HEK293 (cell line): ENCODE data around the gene BCDIN3D.

Experiments used
- CTCF ChIA-PET: fragments of 350-600 bp; formaldehyde crosslinking; extraction: SDS; loops from one replicate; lab custom pipeline; 2021; ENCODE audit warnings: antibody characterized with exemption; lab: Yijun Ruan, JAX
- POLR2A ChIA-PET: fragments of 300-600 bp; formaldehyde crosslinking; extraction: SDS; loops from one replicate; lab custom pipeline; 2020; ENCODE audit warnings: antibody characterized with exemption, inconsistent platforms; lab: Yijun Ruan, JAX
- H3K27ac ChIP-seq: fragments of 200-500 bp; sonication (Bioruptor generic); 2 replicates; pipeline ENCODE4 v1.5.1; 2014; ENCODE audit warnings: low read depth, low read length, control low read depth, inconsistent platforms; ENCODE audit errors: extremely low read depth
- H3K36me3 ChIP-seq, 2 experiments: fragments of 200-500 bp in 1 of 2; sonication (Bioruptor generic) in 1 of 2; 1 replicate in 1 of 2; 2 replicates in 1 of 2; pipeline ENCODE4 v1.5.1; 2014 to 2017; ENCODE audit warnings: inconsistent platforms in 2 of 2, low read length in 2 of 2; ENCODE audit not compliant: control insufficient read depth in 2 of 2, insufficient read depth in 1 of 2
- H3K4me1 ChIP-seq: fragments of 200-500 bp; sonication (Bioruptor generic); 2 replicates; pipeline ENCODE4 v1.5.1; 2014; ENCODE audit warnings: mild to moderate bottlenecking, low read length, inconsistent platforms; ENCODE audit not compliant: control insufficient read depth, insufficient read depth
- H3K4me3 ChIP-seq: 2 replicates; pipeline ENCODE4 v1.5.1; 2011; ENCODE audit warnings: low read depth, mild to moderate bottlenecking, control low read depth, low read length, moderate library complexity
- H3K9me3 ChIP-seq: fragments of 200-500 bp; sonication (Bioruptor generic); 2 replicates; pipeline ENCODE4 v1.5.1; 2014; ENCODE audit warnings: low read depth, low read length, inconsistent platforms; ENCODE audit not compliant: control insufficient read depth, insufficient read depth
- FEZF1 ChIP-seq: fragments of 450-650 bp; formaldehyde crosslinking; IDR thresholded peaks from 2 replicates; pipeline ENCODE4 v1.5.1; 2016; ENCODE audit warnings: missing biosample characterization, missing genetic modification characterization
- GLI2 ChIP-seq: fragments of 450-650 bp; formaldehyde crosslinking; IDR thresholded peaks from 2 replicates; pipeline ENCODE4; 2017; ENCODE audit warnings: missing biosample characterization, missing genetic modification characterization, low read depth, borderline replicate concordance
- REPIN1 ChIP-seq: fragments of 450-650 bp; formaldehyde crosslinking; IDR thresholded peaks from 2 replicates; pipeline ENCODE4 v1.5.1; 2017; ENCODE audit warnings: missing biosample characterization, missing genetic modification characterization, low read depth
- SETDB1 ChIP-seq: IDR thresholded peaks from one replicate; pipeline ENCODE4 v1.6.1; 2017; ENCODE audit warnings: mild to moderate bottlenecking, low read length, moderate library complexity, mixed read lengths; ENCODE audit not compliant: insufficient read length
- SP7 ChIP-seq: fragments of 450-650 bp; formaldehyde crosslinking; IDR thresholded peaks from 2 replicates; pipeline ENCODE4 v1.5.1; 2016; ENCODE audit warnings: missing biosample characterization, missing genetic modification characterization
- ZBTB20 ChIP-seq: fragments of 450-650 bp; formaldehyde crosslinking; IDR thresholded peaks from 2 replicates; pipeline ENCODE4 v1.5.1; 2016; ENCODE audit warnings: missing biosample characterization, missing genetic modification characterization
- ZBTB21 ChIP-seq: fragments of 450-650 bp; formaldehyde crosslinking; IDR thresholded peaks from 2 replicates; pipeline ENCODE4 v1.5.1; 2017; ENCODE audit warnings: missing biosample characterization, missing genetic modification characterization
- ZBTB44 ChIP-seq: fragments of 450-650 bp; IDR thresholded peaks from 2 replicates; pipeline ENCODE4 v1.5.1; 2018; ENCODE audit warnings: missing biosample characterization, mild to moderate bottlenecking, missing genetic modification characterization
- ZBTB7A ChIP-seq: fragments of 450-650 bp; formaldehyde crosslinking; IDR thresholded peaks from 2 replicates; pipeline ENCODE4 v1.5.1; 2016; ENCODE audit warnings: low read depth, missing biosample characterization, missing genetic modification characterization
- ZNF10 ChIP-seq: fragments of 450-650 bp; formaldehyde crosslinking; IDR thresholded peaks from 2 replicates; pipeline ENCODE4 v1.5.1; 2017; ENCODE audit warnings: missing biosample characterization, missing genetic modification characterization
- ZNF155 ChIP-seq: fragments of 450-650 bp; formaldehyde crosslinking; IDR thresholded peaks from 2 replicates; pipeline ENCODE4 v1.5.1; 2016; ENCODE audit warnings: missing biosample characterization, missing genetic modification characterization
- ZNF16 ChIP-seq: fragments of 450-650 bp; formaldehyde crosslinking; IDR thresholded peaks from 2 replicates; pipeline ENCODE4 v1.5.1; 2016; ENCODE audit warnings: low read depth, missing biosample characterization, missing genetic modification characterization
- ZNF18 ChIP-seq: fragments of 450-650 bp; formaldehyde crosslinking; IDR thresholded peaks from 2 replicates; pipeline ENCODE4 v1.5.1; 2016; ENCODE audit warnings: missing biosample characterization, missing genetic modification characterization
- ZNF214 ChIP-seq: fragments of 450-650 bp; formaldehyde crosslinking; IDR thresholded peaks from 2 replicates; pipeline ENCODE4 v1.5.1; 2017; ENCODE audit warnings: missing biosample characterization, mild to moderate bottlenecking, missing genetic modification characterization, borderline replicate concordance
- ZNF302 ChIP-seq: fragments of 450-650 bp; formaldehyde crosslinking; IDR thresholded peaks from 2 replicates; pipeline ENCODE4 v1.5.1; 2016; ENCODE audit warnings: missing biosample characterization, missing genetic modification characterization, low read depth
- ZNF324 ChIP-seq: fragments of 450-650 bp; formaldehyde crosslinking; IDR thresholded peaks from 2 replicates; pipeline ENCODE4 v1.5.1; 2016; ENCODE audit warnings: missing biosample characterization, missing genetic modification characterization
- ZNF354C ChIP-seq: fragments of 450-650 bp; formaldehyde crosslinking; IDR thresholded peaks from 2 replicates; pipeline ENCODE4 v1.5.1; 2016; ENCODE audit warnings: missing biosample characterization, missing genetic modification characterization, low read depth, borderline replicate concordance
- ZNF394 ChIP-seq: fragments of 450-650 bp; formaldehyde crosslinking; IDR thresholded peaks from 2 replicates; pipeline ENCODE4 v1.5.1; 2016; ENCODE audit warnings: missing biosample characterization, missing genetic modification characterization, mild to moderate bottlenecking, moderate library complexity, borderline replicate concordance
- ZNF510 ChIP-seq: fragments of 450-650 bp; formaldehyde crosslinking; IDR thresholded peaks from 2 replicates; pipeline ENCODE4 v1.5.1; 2018; ENCODE audit warnings: mild to moderate bottlenecking, missing genetic modification characterization, missing biosample characterization; ENCODE audit not compliant: insufficient replicate concordance
- ZNF514 ChIP-seq: fragments of 450-650 bp; formaldehyde crosslinking; IDR thresholded peaks from 2 replicates; pipeline ENCODE4 v1.5.1; 2016; ENCODE audit warnings: missing biosample characterization, missing genetic modification characterization
- ZNF530 ChIP-seq: fragments of 450-650 bp; formaldehyde crosslinking; IDR thresholded peaks from 2 replicates; pipeline ENCODE4 v1.5.1; 2016; ENCODE audit warnings: low read depth, missing biosample characterization, missing genetic modification characterization
- ZNF571 ChIP-seq: fragments of 450-650 bp; formaldehyde crosslinking; IDR thresholded peaks from 2 replicates; pipeline ENCODE4 v1.5.0; 2017; ENCODE audit warnings: missing biosample characterization, missing genetic modification characterization
- ZNF670 ChIP-seq: fragments of 450-650 bp; formaldehyde crosslinking; IDR thresholded peaks from 2 replicates; pipeline ENCODE4 v1.5.1; 2016; ENCODE audit warnings: missing biosample characterization, missing genetic modification characterization, low read depth
- TF ChIP-seq, protein P1 (sequence below): fragments of 450-650 bp; formaldehyde crosslinking; IDR thresholded peaks from 2 replicates; pipeline ENCODE4 v1.5.1; 2016; ENCODE audit warnings: missing biosample characterization, missing genetic modification characterization
- TF ChIP-seq, protein P2 (sequence below): fragments of 450-650 bp; formaldehyde crosslinking; IDR thresholded peaks from 2 replicates; pipeline ENCODE4 v1.5.1; 2017; ENCODE audit warnings: missing biosample characterization, missing genetic modification characterization
- TF ChIP-seq, protein P3 (sequence below): fragments of 450-650 bp; formaldehyde crosslinking; IDR thresholded peaks from 2 replicates; pipeline ENCODE4 v1.5.1; 2016; ENCODE audit warnings: missing biosample characterization, missing genetic modification characterization, borderline replicate concordance
- TF ChIP-seq, protein P4 (sequence below): fragments of 450-650 bp; formaldehyde crosslinking; IDR thresholded peaks from 2 replicates; pipeline ENCODE4 v1.5.1; 2017; ENCODE audit warnings: missing biosample characterization, missing genetic modification characterization

BCDIN3D gene

GRCh38 chr12:49832836-49833421, 10.0 kb downstream of the BCDIN3D start:
- H3K9me3 ChIP-seq = no peaks in the 10 kb centered on the region
- TF ChIP-seq ZBTB20 (tag by site-specific recombination) (peak; percentile 80), ZNF394 (tag by site-specific recombination) (no peak), ZBTB7A (tag by site-specific recombination) (no peak), ZNF514 (no peak), ZNF214 (tag by site-specific recombination) (no peak), ZNF16 (tag by site-specific recombination) (no peak), REPIN1 (tag by site-specific recombination) (no peak), FEZF1 (tag by site-specific recombination) (no peak), GLI2 (tag by site-specific recombination) (no peak), ZBTB44 (tag by site-specific recombination) (no peak), ZNF670 (tag by site-specific recombination) (no peak), ZNF18 (tag by site-specific recombination) (no peak), ZNF155 (tag by site-specific recombination) (no peak), ZNF510 (tag by site-specific recombination) (no peak), ZNF354C (tag by site-specific recombination) (no peak), ZNF302 (no peak), SP7 (tag by site-specific recombination) (peak; percentile 23; the same call in 1 of the 2 replicates), ZNF530 (tag by site-specific recombination) (no peak), ZBTB21 (tag by site-specific recombination) (peak; percentile 18; the same call in 1 of the 2 replicates), ZNF10 (tag by site-specific recombination) (no peak), SETDB1 (no peak), ZNF571 (tag by site-specific recombination) (no peak), ZNF324 (tag by site-specific recombination) (0 out of 2 replicates have a peak, but pooled peaks have one; percentile 57)
- TF ChIP-seq, protein P1, sequence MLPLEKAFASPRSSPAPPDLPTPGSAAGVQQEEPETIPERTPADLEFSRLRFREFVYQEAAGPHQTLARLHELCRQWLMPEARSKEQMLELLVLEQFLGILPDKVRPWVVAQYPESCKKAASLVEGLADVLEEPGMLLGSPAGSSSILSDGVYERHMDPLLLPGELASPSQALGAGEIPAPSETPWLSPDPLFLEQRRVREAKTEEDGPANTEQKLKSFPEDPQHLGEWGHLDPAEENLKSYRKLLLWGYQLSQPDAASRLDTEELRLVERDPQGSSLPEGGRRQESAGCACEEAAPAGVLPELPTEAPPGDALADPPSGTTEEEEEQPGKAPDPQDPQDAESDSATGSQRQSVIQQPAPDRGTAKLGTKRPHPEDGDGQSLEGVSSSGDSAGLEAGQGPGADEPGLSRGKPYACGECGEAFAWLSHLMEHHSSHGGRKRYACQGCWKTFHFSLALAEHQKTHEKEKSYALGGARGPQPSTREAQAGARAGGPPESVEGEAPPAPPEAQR (tag by site-specific recombination) = 0 out of 2 replicates have a peak, but pooled peaks have one; percentile 51
- TF ChIP-seq, protein P2, sequence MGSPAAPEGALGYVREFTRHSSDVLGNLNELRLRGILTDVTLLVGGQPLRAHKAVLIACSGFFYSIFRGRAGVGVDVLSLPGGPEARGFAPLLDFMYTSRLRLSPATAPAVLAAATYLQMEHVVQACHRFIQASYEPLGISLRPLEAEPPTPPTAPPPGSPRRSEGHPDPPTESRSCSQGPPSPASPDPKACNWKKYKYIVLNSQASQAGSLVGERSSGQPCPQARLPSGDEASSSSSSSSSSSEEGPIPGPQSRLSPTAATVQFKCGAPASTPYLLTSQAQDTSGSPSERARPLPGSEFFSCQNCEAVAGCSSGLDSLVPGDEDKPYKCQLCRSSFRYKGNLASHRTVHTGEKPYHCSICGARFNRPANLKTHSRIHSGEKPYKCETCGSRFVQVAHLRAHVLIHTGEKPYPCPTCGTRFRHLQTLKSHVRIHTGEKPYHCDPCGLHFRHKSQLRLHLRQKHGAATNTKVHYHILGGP (tag by site-specific recombination) = no peak
- TF ChIP-seq, protein P3, sequence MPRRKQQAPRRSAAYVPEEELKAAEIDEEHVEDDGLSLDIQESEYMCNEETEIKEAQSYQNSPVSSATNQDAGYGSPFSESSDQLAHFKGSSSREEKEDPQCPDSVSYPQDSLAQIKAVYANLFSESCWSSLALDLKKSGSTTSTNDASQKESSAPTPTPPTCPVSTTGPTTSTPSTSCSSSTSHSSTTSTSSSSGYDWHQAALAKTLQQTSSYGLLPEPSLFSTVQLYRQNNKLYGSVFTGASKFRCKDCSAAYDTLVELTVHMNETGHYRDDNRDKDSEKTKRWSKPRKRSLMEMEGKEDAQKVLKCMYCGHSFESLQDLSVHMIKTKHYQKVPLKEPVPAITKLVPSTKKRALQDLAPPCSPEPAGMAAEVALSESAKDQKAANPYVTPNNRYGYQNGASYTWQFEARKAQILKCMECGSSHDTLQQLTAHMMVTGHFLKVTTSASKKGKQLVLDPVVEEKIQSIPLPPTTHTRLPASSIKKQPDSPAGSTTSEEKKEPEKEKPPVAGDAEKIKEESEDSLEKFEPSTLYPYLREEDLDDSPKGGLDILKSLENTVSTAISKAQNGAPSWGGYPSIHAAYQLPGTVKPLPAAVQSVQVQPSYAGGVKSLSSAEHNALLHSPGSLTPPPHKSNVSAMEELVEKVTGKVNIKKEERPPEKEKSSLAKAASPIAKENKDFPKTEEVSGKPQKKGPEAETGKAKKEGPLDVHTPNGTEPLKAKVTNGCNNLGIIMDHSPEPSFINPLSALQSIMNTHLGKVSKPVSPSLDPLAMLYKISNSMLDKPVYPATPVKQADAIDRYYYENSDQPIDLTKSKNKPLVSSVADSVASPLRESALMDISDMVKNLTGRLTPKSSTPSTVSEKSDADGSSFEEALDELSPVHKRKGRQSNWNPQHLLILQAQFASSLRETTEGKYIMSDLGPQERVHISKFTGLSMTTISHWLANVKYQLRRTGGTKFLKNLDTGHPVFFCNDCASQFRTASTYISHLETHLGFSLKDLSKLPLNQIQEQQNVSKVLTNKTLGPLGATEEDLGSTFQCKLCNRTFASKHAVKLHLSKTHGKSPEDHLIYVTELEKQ (tag by site-specific recombination) = no peak
- TF ChIP-seq, protein P4, sequence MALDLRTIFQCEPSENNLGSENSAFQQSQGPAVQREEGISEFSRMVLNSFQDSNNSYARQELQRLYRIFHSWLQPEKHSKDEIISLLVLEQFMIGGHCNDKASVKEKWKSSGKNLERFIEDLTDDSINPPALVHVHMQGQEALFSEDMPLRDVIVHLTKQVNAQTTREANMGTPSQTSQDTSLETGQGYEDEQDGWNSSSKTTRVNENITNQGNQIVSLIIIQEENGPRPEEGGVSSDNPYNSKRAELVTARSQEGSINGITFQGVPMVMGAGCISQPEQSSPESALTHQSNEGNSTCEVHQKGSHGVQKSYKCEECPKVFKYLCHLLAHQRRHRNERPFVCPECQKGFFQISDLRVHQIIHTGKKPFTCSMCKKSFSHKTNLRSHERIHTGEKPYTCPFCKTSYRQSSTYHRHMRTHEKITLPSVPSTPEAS = peak; percentile 24; the same call in 1 of the 2 replicates

More at GRCh38 chr12:49832836-49833421, 10.0 kb downstream of the BCDIN3D start:
- H3K36me3 ChIP-seq = no peaks in the 10 kb centered on the region
- no peak overlapping the region; the same call in 1 of the 2 replicates for H3K27ac ChIP-seq
- H3K4me1 ChIP-seq = peaks cover 10% of the 10 kb centered on the region
- POLR2A ChIA-PET = no interaction called here
- CTCF ChIA-PET = interaction anchor here (0.6 to 0.7 kb wide), 3 partner anchors 55 to 236 kb away, joined by 3 read pairs; no protein-coding TSS in a partner anchor
- H3K4me3 ChIP-seq = no peak overlapping the region
